Measurements from ENCODE around the gene GZMM. TPM values are rescaled to one million over a fixed set of nuclear protein-coding genes. Genes with fewer than 3 reads are reported as not detected.

The GZMM gene
- total and polyA plus RNA-seq, 12 donors, result 0.35 to 2.4 (median 1.2) TPM; not detected in 4

DNA sequence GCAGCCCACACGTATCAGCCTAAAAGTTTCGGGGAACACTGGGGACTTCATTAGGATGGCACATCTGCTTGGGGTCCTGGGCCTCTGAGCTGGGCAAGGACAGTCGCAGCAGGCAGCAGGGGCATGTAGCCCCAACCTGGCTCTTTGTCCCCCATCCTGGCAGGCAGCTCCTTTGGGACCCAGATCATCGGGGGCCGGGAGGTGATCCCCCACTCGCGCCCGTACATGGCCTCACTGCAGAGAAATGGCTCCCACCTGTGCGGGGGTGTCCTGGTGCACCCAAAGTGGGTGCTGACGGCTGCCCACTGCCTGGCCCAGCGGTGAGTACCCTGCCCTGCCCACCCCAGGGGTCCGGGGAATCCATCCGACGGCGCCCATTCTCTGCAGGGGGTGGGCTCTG lies 3.3 kb downstream of the GZMM start:
- Histone ChIP-seq H3K27me3 (no peaks in the 10 kb centered on the region), H3K27ac (no peak overlapping the region), H3K4me3 (no peak overlapping the region), H3K36me3 (replicated peaks in 1 of 2) (peaks cover 0 to 4% of the 10 kb centered on the region in 2 donors), H3K4me1 (replicated peaks in 1 of 2) (no peaks in the 10 kb centered on the region), H3K9me3 (replicated peaks in 1 of 3) (no peaks in the 10 kb centered on the region)
- DNase-seq, result no peak
- 89 to 96% (median 92%) methylated on average over 6 to 15 of the region's 15 CpGs for WGBS, 4 donors
- intact Hi-C loops (cut with DNase I), result no loop called here
- TF ChIP-seq POLR2A (IDR thresholded peaks at IDR 0.05), result no peak
- TF ChIP-seq, protein P1, sequence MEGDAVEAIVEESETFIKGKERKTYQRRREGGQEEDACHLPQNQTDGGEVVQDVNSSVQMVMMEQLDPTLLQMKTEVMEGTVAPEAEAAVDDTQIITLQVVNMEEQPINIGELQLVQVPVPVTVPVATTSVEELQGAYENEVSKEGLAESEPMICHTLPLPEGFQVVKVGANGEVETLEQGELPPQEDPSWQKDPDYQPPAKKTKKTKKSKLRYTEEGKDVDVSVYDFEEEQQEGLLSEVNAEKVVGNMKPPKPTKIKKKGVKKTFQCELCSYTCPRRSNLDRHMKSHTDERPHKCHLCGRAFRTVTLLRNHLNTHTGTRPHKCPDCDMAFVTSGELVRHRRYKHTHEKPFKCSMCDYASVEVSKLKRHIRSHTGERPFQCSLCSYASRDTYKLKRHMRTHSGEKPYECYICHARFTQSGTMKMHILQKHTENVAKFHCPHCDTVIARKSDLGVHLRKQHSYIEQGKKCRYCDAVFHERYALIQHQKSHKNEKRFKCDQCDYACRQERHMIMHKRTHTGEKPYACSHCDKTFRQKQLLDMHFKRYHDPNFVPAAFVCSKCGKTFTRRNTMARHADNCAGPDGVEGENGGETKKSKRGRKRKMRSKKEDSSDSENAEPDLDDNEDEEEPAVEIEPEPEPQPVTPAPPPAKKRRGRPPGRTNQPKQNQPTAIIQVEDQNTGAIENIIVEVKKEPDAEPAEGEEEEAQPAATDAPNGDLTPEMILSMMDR (IDR thresholded peaks at IDR 0.05), result no peak

DNA sequence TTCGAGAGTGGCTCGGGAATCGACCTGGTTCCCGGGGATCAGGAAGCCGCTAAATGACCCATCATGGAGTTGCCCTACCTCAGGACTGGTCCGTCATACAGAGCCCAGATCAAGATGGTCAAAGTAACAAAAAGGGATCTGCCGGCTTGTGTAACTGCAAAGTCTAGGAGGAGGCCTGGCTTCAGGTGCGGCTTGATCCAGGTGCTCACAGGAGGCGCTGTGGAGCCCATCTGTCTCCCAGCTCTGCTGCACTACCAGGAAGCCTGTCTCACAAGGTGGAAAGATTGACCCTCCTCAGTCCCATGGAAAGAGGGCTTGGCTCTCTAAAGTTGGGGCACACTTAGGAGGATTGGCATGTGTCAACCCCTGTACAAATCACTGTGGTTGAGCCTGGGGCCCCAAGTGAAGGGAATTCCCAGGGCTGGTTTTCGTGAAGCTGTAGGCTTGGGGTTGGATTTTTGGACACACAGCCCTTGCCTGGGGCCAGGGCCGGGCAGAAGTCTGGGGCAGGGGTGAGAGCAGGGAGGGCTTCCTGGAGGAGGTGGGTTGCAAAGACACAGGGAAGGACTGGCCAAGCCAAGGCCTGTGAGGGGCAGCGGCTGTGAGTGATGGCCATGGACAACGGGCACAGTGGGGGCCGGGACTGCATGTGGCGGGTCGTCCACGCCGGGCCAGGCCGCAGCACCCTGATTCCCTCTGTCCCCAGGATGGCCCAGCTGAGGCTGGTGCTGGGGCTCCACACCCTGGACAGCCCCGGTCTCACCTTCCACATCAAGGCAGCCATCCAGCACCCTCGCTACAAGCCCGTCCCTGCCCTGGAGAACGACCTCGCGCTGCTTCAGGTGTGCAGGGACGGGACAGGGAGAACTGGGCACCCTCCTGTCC lies 4.2 kb downstream of the GZMM start:
- intact Hi-C loops (cut with DNase I), result no loop called here
- TF ChIP-seq POLR2A (IDR thresholded peaks at IDR 0.05), result no peak
- TF ChIP-seq, protein P1 (IDR thresholded peaks at IDR 0.05), result no peak

DNA sequence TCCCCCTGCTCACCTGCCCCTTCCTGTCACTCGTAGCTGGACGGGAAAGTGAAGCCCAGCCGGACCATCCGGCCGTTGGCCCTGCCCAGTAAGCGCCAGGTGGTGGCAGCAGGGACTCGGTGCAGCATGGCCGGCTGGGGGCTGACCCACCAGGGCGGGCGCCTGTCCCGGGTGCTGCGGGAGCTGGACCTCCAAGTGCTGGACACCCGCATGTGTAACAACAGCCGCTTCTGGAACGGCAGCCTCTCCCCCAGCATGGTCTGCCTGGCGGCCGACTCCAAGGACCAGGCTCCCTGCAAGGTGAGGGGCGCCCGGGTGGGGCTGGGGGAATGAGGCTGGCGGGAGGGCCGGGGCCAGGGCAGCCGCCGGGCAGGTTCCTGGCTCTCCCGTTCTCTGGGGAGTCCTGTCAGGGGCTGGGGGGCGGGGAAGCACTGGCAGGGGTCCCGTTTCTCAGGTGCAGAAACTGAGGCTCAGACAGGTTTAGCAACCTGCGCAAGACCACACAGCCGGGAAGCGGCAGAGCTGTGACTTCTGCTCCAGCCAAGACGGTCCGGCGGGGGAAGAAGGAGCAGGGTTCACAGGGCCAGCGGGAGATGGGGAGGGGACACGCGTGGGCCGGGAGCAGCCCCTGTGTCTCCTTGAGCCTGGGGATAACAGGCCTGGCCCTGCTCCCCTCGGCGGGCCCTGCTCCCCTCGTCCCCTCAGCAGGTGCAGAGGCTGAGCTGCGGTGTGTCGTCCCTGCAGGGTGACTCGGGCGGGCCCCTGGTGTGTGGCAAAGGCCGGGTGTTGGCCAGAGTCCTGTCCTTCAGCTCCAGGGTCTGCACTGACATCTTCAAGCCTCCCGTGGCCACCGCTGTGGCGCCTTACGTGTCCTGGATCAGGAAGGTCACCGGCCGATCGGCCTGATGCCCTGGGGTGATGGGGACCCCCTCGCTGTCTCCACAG lies 5.3 kb downstream of the GZMM start:
- DNase-seq, result no peak
- intact Hi-C loops (cut with DNase I), result no loop called here
- H3K9me3 ChIP-seq (replicated peaks in 1 of 3), result no peaks in the 10 kb centered on the region
- no peaks in the 10 kb centered on the region for H3K4me1 ChIP-seq (replicated peaks in 1 of 2)
- WGBS, 4 donors, result 72 to 83% (median 77%) methylated on average over 13 to 52 of the region's 52 CpGs
- TF ChIP-seq, protein P1 (IDR thresholded peaks at IDR 0.05), result no peak
- TF ChIP-seq POLR2A (IDR thresholded peaks at IDR 0.05), result no peak
- no peak overlapping the region for H3K4me3 ChIP-seq
- H3K27ac ChIP-seq, result no peak overlapping the region
- H3K27me3 ChIP-seq, result no peaks in the 10 kb centered on the region
- H3K36me3 ChIP-seq (replicated peaks in 1 of 2), result no peaks in the 10 kb centered on the region

More for the DNA sequence above, 4.2 kb downstream of the GZMM start:
- Histone ChIP-seq H3K27ac (no peak overlapping the region), H3K9me3 (replicated peaks in 1 of 3) (no peaks in the 10 kb centered on the region), H3K4me3 (no peak overlapping the region), H3K4me1 (replicated peaks in 1 of 2) (no peaks in the 10 kb centered on the region), H3K27me3 (no peaks in the 10 kb centered on the region), H3K36me3 (replicated peaks in 1 of 2) (no peaks in the 10 kb centered on the region)
- DNase-seq, result no peak
- 80 to 85% (median 85%) methylated on average over 11 to 26 of the region's 26 CpGs for WGBS, 4 donors

DNA sequence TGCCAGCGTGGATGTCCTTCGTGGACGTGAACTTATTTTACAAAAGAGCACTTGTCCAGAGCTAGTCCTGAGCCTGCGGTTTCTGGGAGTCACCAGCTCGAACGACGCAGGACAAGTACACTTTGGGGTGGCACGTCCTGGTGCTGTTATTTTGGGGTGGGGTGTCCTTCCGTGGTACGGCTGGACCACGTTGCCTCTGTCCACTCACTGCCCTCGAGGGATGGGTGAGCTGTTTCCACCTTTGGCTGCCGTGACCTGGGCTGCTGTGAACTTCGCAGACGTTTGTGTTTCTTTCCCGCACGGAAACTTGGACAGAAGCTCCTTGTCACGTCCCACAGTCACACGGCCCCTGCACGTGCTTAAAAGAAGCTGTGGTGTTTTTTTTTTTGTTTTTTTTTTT lies 11.0 kb downstream of the GZMM start:
- intact Hi-C loops (cut with DNase I), result no loop called here
- no peak overlapping the region for H3K4me3 ChIP-seq
- DNase-seq, result no peak

More for the DNA sequence above, 11.0 kb downstream of the GZMM start:
- Histone ChIP-seq H3K27ac (no peak overlapping the region), H3K9me3 (replicated peaks in 1 of 3) (no peaks in the 10 kb centered on the region), H3K27me3 (no peaks in the 10 kb centered on the region), H3K4me1 (replicated peaks in 1 of 2) (no peaks in the 10 kb centered on the region), H3K36me3 (replicated peaks in 1 of 2) (no peaks in the 10 kb centered on the region)
- TF ChIP-seq, protein P1 (IDR thresholded peaks at IDR 0.05), result no peak
- no peak for TF ChIP-seq POLR2A (IDR thresholded peaks at IDR 0.05)
- 71 to 84% (median 76%) methylated on average over 17 to 20 of the region's 20 CpGs for WGBS, 4 donors

Data from adrenal gland (tissue), 12 donors.